HepG2 (cell line): ENCODE measurements around the gene VCP.
A peak's percentile ranks its signal among the peaks of the same experiment; 100 is the strongest.

Source experiments
- CHD2 ChIP-seq: IDR thresholded peaks from 2 replicates; pipeline ENCODE4 v1.6.1; 2011; ENCODE audit warnings: low read depth, low read length, improper control_type of control experiment
- EP300 ChIP-seq, 3 experiments: sonication (generic) in 1 of 3; formaldehyde crosslinking in 1 of 3; IDR thresholded peaks; 2 replicates each; pipeline versions ENCODE4 v1.5.1 to v1.6.1; 2011 to 2020; ENCODE audit warnings: low read depth in 2 of 3, low read length in 2 of 3, borderline replicate concordance in 1 of 3, improper control_type of control experiment in 1 of 3, mild to moderate bottlenecking in 1 of 3, missing genetic modification reagents in 1 of 3, moderate library complexity in 1 of 3
- FOXK1 ChIP-seq: sonication (generic); formaldehyde crosslinking; IDR thresholded peaks from 2 replicates; pipeline ENCODE4 v1.4.0; 2020; ENCODE audit warnings: low read depth, missing genetic modification reagents, borderline replicate concordance
- HOMEZ ChIP-seq: IDR thresholded peaks from 2 replicates; pipeline ENCODE4 v1.6.1; 2016; ENCODE audit warnings: low read depth
- IRF9 ChIP-seq: sonication (generic); formaldehyde crosslinking; IDR thresholded peaks from 2 replicates; pipeline ENCODE4 v1.8.0; 2022; ENCODE audit warnings: missing genetic modification reagents, mild to moderate bottlenecking, borderline replicate concordance
- RBM22 ChIP-seq: fragments of 200-400 bp; formaldehyde crosslinking; optimal IDR thresholded peaks from 2 replicates; pipeline ENCODE3; 2017; ENCODE audit warnings: mild to moderate bottlenecking, low read length, moderate library complexity
- RBM39 ChIP-seq: fragments of 200-400 bp; formaldehyde crosslinking; IDR thresholded peaks from one replicate; pipeline ENCODE4 v1.6.1; 2018; ENCODE audit warnings: antibody characterized with exemption, mild to moderate bottlenecking, low read depth, low read length; ENCODE audit not compliant: poor library complexity, severe bottlenecking
- ZFP91 ChIP-seq: sonication (generic); formaldehyde crosslinking; IDR thresholded peaks from 2 replicates; pipeline ENCODE4 v1.9.0; 2022; ENCODE audit warnings: missing genetic modification reagents, mild to moderate bottlenecking, borderline replicate concordance
- ZNF280B ChIP-seq: sonication (generic); formaldehyde crosslinking; IDR thresholded peaks from 2 replicates; pipeline ENCODE4 v1.5.0; 2020; ENCODE audit warnings: missing genetic modification reagents, mild to moderate bottlenecking, borderline replicate concordance
- ZNF747 ChIP-seq: sonication (generic); formaldehyde crosslinking; IDR thresholded peaks from 2 replicates; pipeline ENCODE4 v1.8.1; 2023; ENCODE audit warnings: missing genetic modification reagents, mild to moderate bottlenecking, borderline replicate concordance
- TF ChIP-seq, protein P1 (sequence below): sonication (generic); formaldehyde crosslinking; conservative IDR thresholded peaks from 2 replicates; pipeline ENCODE4 v1.4.0; 2020; ENCODE audit warnings: missing genetic modification reagents
- TF ChIP-seq, protein P2 (sequence below): IDR thresholded peaks from 2 replicates; pipeline ENCODE4 v1.6.1; 2016; ENCODE audit warnings: low read depth, missing genetic modification reagents, missing compliant biosample characterization
- TF ChIP-seq, protein P3 (sequence below): sonication (generic); formaldehyde crosslinking; IDR thresholded peaks from 2 replicates; pipeline ENCODE4 v1.5.0; 2020; ENCODE audit warnings: mild to moderate bottlenecking, missing genetic modification reagents, moderate library complexity

DNA sequence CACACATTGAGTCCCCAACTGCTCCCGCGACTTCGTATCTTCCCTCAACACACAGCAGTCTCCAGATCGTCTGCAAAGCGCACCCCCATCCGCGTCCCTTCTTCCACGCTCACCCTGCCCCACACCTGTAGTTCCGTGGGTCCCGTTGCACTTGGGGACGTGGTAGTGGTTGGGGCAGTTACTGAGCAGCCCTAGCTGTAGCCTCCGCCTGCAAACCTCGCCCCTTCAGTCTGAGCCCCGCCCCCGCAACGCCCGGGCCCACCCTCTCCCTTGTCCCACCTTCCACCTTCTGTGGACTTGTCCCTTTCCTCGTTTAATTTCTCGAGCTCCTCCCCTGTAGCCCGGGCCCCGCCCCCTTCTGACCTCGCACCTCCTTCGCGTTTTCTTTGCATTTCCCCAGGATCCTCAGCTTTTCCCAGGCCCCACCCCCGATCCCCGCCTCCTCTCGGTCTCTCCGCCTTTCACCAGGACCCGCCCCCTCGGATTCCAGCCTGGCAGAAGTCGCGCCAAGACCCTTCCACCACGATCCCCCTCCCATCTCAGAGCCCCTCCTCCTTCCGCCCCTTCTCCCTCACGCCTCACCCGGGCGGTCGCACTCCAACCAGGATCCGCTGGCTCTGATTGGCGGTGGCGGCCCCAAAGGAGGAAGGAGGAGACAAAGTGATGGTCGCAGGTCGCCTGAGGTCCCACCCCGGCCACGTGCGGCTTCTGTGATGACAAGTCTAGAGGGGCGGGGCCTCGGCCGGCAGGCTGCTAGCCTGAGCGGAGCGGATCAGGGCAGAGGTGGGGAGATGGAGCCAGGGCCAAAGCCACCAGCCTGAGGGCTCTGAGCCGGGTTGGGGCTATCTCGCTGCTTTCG, 43.5 kb upstream of the VCP start, which contains the start of gene ATOSB:
- TF ChIP-seq ZFP91 (CRISPR knock-in tag) (peak; percentile 47; the same call in 1 of the 2 replicates), CHD2 (no peak), RBM22 (no peak), FOXK1 (CRISPR knock-in tag) (no peak), IRF9 (no peak), RBM39 (peak; percentile 72), EP300 (IDR thresholded peaks at IDR 0.05; ENCODE audit: low read depth in 2 of 2, low read length in 2 of 2) (no peak), EP300 (CRISPR knock-in tag; IDR thresholded peaks at IDR 0.05; ENCODE audit: borderline replicate concordance) (no peak), HOMEZ (peak; percentile 55; the same call in 1 of the 2 replicates), ZNF747 (0 out of 2 replicates have a peak, but pooled peaks have one; percentile 32), ZNF280B (CRISPR knock-in tag) (no peak)
- TF ChIP-seq, protein P1, sequence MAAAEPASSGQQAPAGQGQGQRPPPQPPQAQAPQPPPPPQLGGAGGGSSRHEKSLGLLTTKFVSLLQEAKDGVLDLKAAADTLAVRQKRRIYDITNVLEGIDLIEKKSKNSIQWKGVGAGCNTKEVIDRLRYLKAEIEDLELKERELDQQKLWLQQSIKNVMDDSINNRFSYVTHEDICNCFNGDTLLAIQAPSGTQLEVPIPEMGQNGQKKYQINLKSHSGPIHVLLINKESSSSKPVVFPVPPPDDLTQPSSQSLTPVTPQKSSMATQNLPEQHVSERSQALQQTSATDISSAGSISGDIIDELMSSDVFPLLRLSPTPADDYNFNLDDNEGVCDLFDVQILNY (CRISPR knock-in tag), result no peak
- TF ChIP-seq, protein P2, sequence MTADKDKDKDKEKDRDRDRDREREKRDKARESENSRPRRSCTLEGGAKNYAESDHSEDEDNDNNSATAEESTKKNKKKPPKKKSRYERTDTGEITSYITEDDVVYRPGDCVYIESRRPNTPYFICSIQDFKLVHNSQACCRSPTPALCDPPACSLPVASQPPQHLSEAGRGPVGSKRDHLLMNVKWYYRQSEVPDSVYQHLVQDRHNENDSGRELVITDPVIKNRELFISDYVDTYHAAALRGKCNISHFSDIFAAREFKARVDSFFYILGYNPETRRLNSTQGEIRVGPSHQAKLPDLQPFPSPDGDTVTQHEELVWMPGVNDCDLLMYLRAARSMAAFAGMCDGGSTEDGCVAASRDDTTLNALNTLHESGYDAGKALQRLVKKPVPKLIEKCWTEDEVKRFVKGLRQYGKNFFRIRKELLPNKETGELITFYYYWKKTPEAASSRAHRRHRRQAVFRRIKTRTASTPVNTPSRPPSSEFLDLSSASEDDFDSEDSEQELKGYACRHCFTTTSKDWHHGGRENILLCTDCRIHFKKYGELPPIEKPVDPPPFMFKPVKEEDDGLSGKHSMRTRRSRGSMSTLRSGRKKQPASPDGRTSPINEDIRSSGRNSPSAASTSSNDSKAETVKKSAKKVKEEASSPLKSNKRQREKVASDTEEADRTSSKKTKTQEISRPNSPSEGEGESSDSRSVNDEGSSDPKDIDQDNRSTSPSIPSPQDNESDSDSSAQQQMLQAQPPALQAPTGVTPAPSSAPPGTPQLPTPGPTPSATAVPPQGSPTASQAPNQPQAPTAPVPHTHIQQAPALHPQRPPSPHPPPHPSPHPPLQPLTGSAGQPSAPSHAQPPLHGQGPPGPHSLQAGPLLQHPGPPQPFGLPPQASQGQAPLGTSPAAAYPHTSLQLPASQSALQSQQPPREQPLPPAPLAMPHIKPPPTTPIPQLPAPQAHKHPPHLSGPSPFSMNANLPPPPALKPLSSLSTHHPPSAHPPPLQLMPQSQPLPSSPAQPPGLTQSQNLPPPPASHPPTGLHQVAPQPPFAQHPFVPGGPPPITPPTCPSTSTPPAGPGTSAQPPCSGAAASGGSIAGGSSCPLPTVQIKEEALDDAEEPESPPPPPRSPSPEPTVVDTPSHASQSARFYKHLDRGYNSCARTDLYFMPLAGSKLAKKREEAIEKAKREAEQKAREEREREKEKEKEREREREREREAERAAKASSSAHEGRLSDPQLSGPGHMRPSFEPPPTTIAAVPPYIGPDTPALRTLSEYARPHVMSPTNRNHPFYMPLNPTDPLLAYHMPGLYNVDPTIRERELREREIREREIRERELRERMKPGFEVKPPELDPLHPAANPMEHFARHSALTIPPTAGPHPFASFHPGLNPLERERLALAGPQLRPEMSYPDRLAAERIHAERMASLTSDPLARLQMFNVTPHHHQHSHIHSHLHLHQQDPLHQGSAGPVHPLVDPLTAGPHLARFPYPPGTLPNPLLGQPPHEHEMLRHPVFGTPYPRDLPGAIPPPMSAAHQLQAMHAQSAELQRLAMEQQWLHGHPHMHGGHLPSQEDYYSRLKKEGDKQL (CRISPR knock-in tag), result no peak
- TF ChIP-seq, protein P3, sequence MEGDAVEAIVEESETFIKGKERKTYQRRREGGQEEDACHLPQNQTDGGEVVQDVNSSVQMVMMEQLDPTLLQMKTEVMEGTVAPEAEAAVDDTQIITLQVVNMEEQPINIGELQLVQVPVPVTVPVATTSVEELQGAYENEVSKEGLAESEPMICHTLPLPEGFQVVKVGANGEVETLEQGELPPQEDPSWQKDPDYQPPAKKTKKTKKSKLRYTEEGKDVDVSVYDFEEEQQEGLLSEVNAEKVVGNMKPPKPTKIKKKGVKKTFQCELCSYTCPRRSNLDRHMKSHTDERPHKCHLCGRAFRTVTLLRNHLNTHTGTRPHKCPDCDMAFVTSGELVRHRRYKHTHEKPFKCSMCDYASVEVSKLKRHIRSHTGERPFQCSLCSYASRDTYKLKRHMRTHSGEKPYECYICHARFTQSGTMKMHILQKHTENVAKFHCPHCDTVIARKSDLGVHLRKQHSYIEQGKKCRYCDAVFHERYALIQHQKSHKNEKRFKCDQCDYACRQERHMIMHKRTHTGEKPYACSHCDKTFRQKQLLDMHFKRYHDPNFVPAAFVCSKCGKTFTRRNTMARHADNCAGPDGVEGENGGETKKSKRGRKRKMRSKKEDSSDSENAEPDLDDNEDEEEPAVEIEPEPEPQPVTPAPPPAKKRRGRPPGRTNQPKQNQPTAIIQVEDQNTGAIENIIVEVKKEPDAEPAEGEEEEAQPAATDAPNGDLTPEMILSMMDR (CRISPR knock-in tag), result no peak
